Activated CD4-positive, alpha-beta T cell treated with anti-CD3 and anti-CD28 coated beads, Interleukin-2, amount 50 U/mL, for 4 hours (primary cell): Measurements from ENCODE around the gene SMTN.
"Not testable (repeated sequence)": the region's sequence is repeated elsewhere in the genome, so short reads cannot be mapped to it uniquely, and the experiment has no call there.

ENCODE experiments used
- DNase-seq, 2 experiments: peaks; one replicate each; pipeline ENCODE4 v3.0.0-alpha.2; 2020

The SMTN gene

GRCh38 chr22:31073545-31074145 is 7.5 kb upstream of the SMTN start:
- not testable (repeated sequence) for DNase-seq

- DNase-seq, result no peak
These were observed 5.2 kb upstream of the SMTN start for GRCh38 chr22:31075961-31076360.

- no peak for DNase-seq
These were observed 3.4 kb upstream of the SMTN start for GRCh38 chr22:31077681-31078080.

GRCh38 chr22:31078389-31078788 is 2.7 kb upstream of the SMTN start:
- DNase-seq, result not testable (repeated sequence)

GRCh38 chr22:31079095-31079642 is 1.9 kb upstream of the SMTN start:
- DNase-seq, result no peak

GRCh38 chr22:31080164-31080847 is 812 bp upstream of the SMTN start:
- DNase-seq, result no peak

GRCh38 chr22:31081963-31082605 is 966 bp downstream of the SMTN start:
- DNase-seq, result no peak

GRCh38 chr22:31082606-31083376 is 1.7 kb downstream of the SMTN start:
- DNase-seq, result peak; percentile 49 to 58

GRCh38 chr22:31083377-31083768 is 2.3 kb downstream of the SMTN start:
- no peak for DNase-seq

GRCh38 chr22:31083923-31084810 is 3.0 kb downstream of the SMTN start:
- no peak for DNase-seq

- peak; percentile 79 to 82 for DNase-seq
These were observed 3.8 kb downstream of the SMTN start for GRCh38 chr22:31084811-31085492.

GRCh38 chr22:31085493-31085824 is 4.3 kb downstream of the SMTN start:
- no peak for DNase-seq

- DNase-seq, result no peak
These were observed 4.8 kb downstream of the SMTN start for GRCh38 chr22:31085928-31086327.

GRCh38 chr22:31086703-31087330 is 5.7 kb downstream of the SMTN start:
- DNase-seq, result no peak

- no peak for DNase-seq
These were observed 6.7 kb downstream of the SMTN start for GRCh38 chr22:31087744-31088215.

GRCh38 chr22:31088233-31088986 is 7.3 kb downstream of the SMTN start:
- no peak for DNase-seq

GRCh38 chr22:31089160-31090100 is 8.3 kb downstream of the SMTN start:
- DNase-seq, result peak; percentile 19 to 25

- no peak for DNase-seq
These were observed 9.3 kb downstream of the SMTN start for GRCh38 chr22:31090217-31091085.
